Duodenal mucosa (tissue), 2 donors: Measurements from ENCODE around the gene IRF5.
"Not testable (repeated sequence)": the region's sequence is repeated elsewhere in the genome, so short reads cannot be mapped to it uniquely, and the experiment has no call there.

Source experiments
- H3K27ac ChIP-seq: one replicate; pipeline ENCODE4 v1.7.0; 2013; ENCODE audit warnings: low read depth, low read length
- H3K27me3 ChIP-seq, 2 donors: one replicate each; pipeline ENCODE4 v1.7.0; 2013; ENCODE audit warnings: low read length in 2 of 2, control low read depth in 1 of 2; ENCODE audit not compliant: insufficient read depth in 2 of 2, control insufficient read depth in 1 of 2
- H3K36me3 ChIP-seq, 2 donors: one replicate each; pipeline ENCODE4 v1.7.0; 2013; ENCODE audit warnings: low read length in 2 of 2, control low read depth in 1 of 2; ENCODE audit not compliant: insufficient read depth in 2 of 2, control insufficient read depth in 1 of 2
- H3K4me1 ChIP-seq, 2 donors: one replicate each; pipeline ENCODE4 v1.7.0; 2013; ENCODE audit warnings: low read length in 2 of 2, control low read depth in 1 of 2; ENCODE audit not compliant: insufficient read depth in 2 of 2, control insufficient read depth in 1 of 2
- H3K4me3 ChIP-seq, 2 donors: one replicate each; pipeline ENCODE4 v1.7.0; 2013; ENCODE audit warnings: low read length in 2 of 2, low read depth in 1 of 2
- H3K9ac ChIP-seq, 2 donors: one replicate each; pipeline ENCODE4 v1.7.0; 2013; ENCODE audit warnings: low read length in 2 of 2, low read depth in 1 of 2
- H3K9me3 ChIP-seq, 2 donors: one replicate each; pipeline ENCODE4 v1.7.0; 2013; ENCODE audit warnings: low read length in 2 of 2, control low read depth in 1 of 2; ENCODE audit not compliant: control insufficient read depth in 1 of 2

Gene IRF5

GRCh38 chr7:128963327-128963757, 25.6 kb downstream of the IRF5 start:
- no peak overlapping the region for H3K27ac ChIP-seq
- H3K27me3 ChIP-seq = no peaks in the 10 kb centered on the region
- H3K4me3 ChIP-seq = no peak overlapping the region
- peaks cover 21 to 59% of the 10 kb centered on the region in 2 donors for H3K36me3 ChIP-seq
- peaks cover 0 to 5% of the 10 kb centered on the region in 2 donors for H3K4me1 ChIP-seq
- no peak overlapping the region for H3K9ac ChIP-seq
- no peaks in the 10 kb centered on the region for H3K9me3 ChIP-seq

- Histone ChIP-seq H3K27me3 (no peaks in the 10 kb centered on the region), H3K9me3 (no peaks in the 10 kb centered on the region), H3K4me1 (no peaks in the 10 kb centered on the region), H3K36me3 (peaks cover 43 to 71% of the 10 kb centered on the region in 2 donors), H3K9ac (no peak overlapping the region), H3K27ac (no peak overlapping the region), H3K4me3 (no peak overlapping the region)
Measured at GRCh38 chr7:128968624-128969023, 30.9 kb downstream of the IRF5 start.

GRCh38 chr7:128974241-128974934, 36.7 kb downstream of the IRF5 start:
- H3K36me3 ChIP-seq = peaks cover 47 to 80% of the 10 kb centered on the region in 2 donors
- H3K9ac ChIP-seq = no peak overlapping the region

GRCh38 chr7:128982105-128982504, 44.4 kb downstream of the IRF5 start:
- H3K4me1 ChIP-seq = no peaks in the 10 kb centered on the region
- H3K36me3 ChIP-seq = peaks cover 42 to 86% of the 10 kb centered on the region in 2 donors
- H3K27ac ChIP-seq = no peak overlapping the region
- H3K9ac ChIP-seq = no peak overlapping the region
- H3K4me3 ChIP-seq = no peak overlapping the region
- H3K27me3 ChIP-seq = no peaks in the 10 kb centered on the region
- no peaks in the 10 kb centered on the region for H3K9me3 ChIP-seq

More at GRCh38 chr7:128974241-128974934, 36.7 kb downstream of the IRF5 start:
- no peak overlapping the region for H3K27ac ChIP-seq
- H3K4me1 ChIP-seq = no peaks in the 10 kb centered on the region
- no peaks in the 10 kb centered on the region for H3K27me3 ChIP-seq
- H3K4me3 ChIP-seq = no peak overlapping the region
- no peaks in the 10 kb centered on the region for H3K9me3 ChIP-seq

GRCh38 chr7:128985660-128986059, 47.9 kb downstream of the IRF5 start:
- H3K36me3 ChIP-seq = peaks cover 44 to 73% of the 10 kb centered on the region in 2 donors
- H3K27ac ChIP-seq = no peak overlapping the region
- H3K4me1 ChIP-seq = no peaks in the 10 kb centered on the region
- no peak overlapping the region for H3K4me3 ChIP-seq
- no peaks in the 10 kb centered on the region for H3K9me3 ChIP-seq
- no peak overlapping the region for H3K9ac ChIP-seq
- no peaks in the 10 kb centered on the region for H3K27me3 ChIP-seq

GRCh38 chr7:128986609-128987008, 48.9 kb downstream of the IRF5 start:
- Histone ChIP-seq H3K4me3 (no peak overlapping the region), H3K9me3 (no peaks in the 10 kb centered on the region), H3K27ac (no peak overlapping the region), H3K4me1 (no peaks in the 10 kb centered on the region), H3K36me3 (peaks cover 41 to 69% of the 10 kb centered on the region in 2 donors), H3K9ac (no peak overlapping the region), H3K27me3 (no peaks in the 10 kb centered on the region)

GRCh38 chr7:128988372-128988771, 50.6 kb downstream of the IRF5 start:
- no peaks in the 10 kb centered on the region for H3K4me1 ChIP-seq
- H3K9ac ChIP-seq = no peak overlapping the region
- no peak overlapping the region for H3K27ac ChIP-seq
- H3K4me3 ChIP-seq = no peak overlapping the region
- no peaks in the 10 kb centered on the region for H3K27me3 ChIP-seq
- peaks cover 28 to 57% of the 10 kb centered on the region in 2 donors for H3K36me3 ChIP-seq
- H3K9me3 ChIP-seq = no peaks in the 10 kb centered on the region

GRCh38 chr7:128989961-128990360, 52.2 kb downstream of the IRF5 start:
- Histone ChIP-seq H3K27ac (no peak overlapping the region), H3K27me3 (no peaks in the 10 kb centered on the region), H3K4me1 (no peaks in the 10 kb centered on the region), H3K4me3 (no peak overlapping the region), H3K36me3 (peaks cover 25 to 55% of the 10 kb centered on the region in 2 donors), H3K9me3 (no peaks in the 10 kb centered on the region), H3K9ac (no peak overlapping the region)

GRCh38 chr7:128993419-128993818, 55.7 kb downstream of the IRF5 start:
- H3K9me3 ChIP-seq = no peaks in the 10 kb centered on the region
- H3K4me3 ChIP-seq = no peak overlapping the region
- H3K27me3 ChIP-seq = no peaks in the 10 kb centered on the region
- no peak overlapping the region for H3K27ac ChIP-seq
- H3K9ac ChIP-seq = no peak overlapping the region
- H3K4me1 ChIP-seq = no peaks in the 10 kb centered on the region
- peaks cover 20 to 45% of the 10 kb centered on the region in 2 donors for H3K36me3 ChIP-seq

- H3K4me3 ChIP-seq, H3K9me3 ChIP-seq, H3K27me3 ChIP-seq, H3K4me1 ChIP-seq, H3K27ac ChIP-seq, H3K9ac ChIP-seq: not testable (repeated sequence)
- H3K36me3 ChIP-seq = peaks cover 18 to 48% of the 10 kb centered on the region in 2 donors
Measured at GRCh38 chr7:128994560-128994959, 56.8 kb downstream of the IRF5 start.
